HG03432 (cell line): ENCODE measurements around the gene KDM3A.

Source experiments
- ATAC-seq: cut with Tn5 transposase; IDR thresholded peaks from one replicate; pipeline ENCODE4 v1.9.1; 2021; ENCODE audit warnings: mild to moderate bottlenecking, moderate library complexity; ENCODE audit not compliant: unreplicated experiment

Gene KDM3A

DNA sequence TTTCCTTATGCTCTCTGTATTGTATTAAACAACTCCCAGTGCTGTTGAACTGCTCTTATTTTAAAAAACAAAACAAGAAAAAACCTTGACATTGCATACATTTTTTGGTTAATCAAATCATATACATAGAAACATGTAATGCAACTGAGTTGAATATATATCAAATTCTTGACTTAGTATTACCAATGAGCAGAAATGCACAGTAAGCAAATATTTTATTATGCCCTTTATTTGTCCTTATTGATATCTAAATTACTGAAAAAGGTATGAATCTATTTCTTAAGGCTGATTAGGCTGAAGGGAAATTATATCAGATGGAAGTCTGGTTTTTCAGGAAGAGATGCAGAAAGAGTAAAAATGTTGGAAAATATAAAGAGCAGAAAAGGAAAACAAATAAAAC, 6.9 kb upstream of the KDM3A start:
- no peak for ATAC-seq

DNA sequence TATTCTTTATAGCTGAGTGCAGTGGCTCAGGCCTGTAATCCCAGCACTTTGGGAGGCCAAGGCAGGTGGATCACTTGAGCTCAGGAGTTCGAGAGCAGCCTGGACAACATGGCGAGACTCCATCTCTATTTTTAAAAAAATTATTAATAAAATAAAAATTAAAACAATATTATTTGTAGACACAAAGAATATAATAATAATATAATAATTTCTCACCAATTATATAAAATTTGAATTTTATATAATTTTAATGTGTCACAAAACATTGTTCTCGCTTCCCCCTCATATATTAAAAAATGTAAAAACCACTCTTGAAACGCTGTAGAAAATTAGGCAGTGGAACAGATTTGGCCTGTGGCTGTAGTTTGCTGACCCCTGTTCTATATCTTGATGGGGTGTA, 5.6 kb upstream of the KDM3A start:
- no peak for ATAC-seq

DNA sequence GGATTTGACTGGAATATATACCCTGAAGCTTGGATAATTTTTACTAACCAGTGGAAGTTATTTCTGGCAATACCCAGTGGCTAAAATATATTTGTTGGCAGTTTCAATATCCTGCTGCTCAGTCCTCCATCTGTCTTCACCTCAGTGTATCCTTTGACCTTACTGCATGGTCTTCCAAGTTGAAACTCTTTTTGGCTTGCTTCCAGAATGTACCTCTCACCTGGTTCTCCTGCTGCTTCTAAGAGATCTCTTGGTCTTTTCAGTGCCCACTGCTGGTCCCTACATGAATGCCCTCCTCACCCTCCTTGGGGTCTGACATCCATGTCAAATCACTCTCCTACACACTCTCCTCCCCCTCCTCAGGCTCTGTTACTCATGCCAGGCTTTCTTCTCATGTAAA, 4.8 kb upstream of the KDM3A start:
- no peak for ATAC-seq

DNA sequence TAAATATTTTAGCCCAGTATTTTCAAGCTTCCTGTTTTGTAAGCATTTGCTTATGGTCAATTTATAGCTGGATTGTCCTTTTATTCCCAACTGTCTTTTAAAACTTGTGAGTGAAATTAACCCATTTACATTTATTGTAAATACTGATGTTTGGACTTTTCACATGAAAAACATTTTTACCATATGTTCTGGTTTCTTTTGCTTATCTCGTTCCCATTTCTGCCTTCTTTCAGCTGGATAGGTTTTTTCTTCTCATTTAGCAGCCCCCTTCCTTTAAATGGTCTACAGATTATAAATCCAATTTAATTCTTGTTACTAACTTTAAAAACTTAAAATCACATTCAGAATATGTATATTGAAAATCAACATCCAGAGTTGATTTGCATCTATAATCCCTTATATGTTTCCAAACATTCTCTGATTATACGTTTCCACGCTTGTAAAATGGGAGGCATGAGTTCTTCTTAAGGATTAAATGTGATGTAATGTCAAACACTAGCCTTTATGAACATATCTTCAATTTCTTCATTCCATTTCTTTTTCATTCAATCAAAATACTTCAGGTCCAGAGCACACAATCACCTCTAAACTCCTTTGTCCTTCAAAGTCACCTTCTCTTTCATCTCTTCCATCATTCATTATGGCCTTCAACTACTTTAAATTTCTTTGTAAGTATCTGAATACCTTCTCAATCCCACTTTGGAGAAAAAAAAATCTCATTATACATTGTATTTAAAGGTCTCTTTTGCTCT, 1.1 kb upstream of the KDM3A start:
- ATAC-seq = no peak

DNA sequence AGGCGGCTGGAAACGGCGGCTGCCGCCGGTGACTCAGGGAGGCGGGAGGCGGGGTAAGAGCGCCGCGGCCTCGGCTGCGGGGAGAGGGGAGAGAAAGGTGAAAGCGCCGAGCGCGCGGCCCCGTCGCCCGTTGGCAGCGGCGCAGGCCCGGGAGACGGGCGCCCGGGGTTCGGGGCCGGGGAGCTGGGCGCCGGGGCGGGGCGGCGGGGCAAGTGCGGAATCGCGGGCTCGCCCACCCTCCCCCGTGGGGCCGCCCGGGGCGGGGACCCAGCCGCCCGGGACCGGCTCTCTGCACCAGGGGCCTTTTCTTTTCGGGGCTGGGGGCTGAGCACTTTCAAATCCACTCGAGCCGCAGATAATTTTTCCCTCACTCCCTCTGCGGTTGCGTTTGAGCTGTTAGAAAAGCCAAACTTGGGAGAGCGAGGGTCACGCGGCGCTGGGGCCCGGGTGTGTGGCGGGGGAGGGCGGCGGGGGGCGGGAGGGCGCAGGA, 266 bp downstream of the KDM3A start:
- ATAC-seq = no peak

DNA sequence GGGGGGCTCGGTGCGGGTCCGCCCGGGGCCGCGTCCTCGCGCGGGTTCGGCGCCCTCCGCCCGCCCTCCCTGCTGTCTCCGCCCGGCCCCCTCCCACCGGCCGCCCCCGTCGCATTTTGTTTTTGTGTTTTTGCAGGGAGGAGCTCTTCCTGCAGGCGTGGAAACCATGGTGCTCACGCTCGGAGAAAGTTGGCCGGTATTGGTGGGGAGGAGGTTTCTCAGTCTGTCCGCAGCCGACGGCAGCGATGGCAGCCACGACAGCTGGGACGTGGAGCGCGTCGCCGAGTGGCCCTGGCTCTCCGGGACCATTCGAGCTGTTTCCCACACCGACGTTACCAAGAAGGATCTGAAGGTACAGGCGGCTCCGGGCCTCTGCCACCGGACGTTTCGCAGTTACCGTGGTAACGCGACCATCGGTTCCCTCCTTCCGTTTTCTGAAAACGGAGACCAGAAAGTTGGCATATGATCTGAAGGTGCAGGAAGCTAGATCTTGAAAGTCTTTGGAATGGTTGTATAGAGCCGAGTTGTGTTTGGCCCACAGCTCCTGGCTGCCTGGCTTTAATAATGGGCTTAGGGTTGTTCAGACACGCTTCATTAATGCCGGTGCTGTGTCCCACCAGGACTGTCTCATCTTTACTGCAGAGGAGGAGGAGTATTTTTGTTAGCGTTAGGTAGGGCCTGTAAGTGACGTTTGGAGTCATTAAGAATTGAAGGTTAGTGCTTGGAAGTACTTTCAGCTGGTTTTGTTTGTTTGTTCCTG, 891 bp downstream of the KDM3A start:
- ATAC-seq = peak; percentile 17

DNA sequence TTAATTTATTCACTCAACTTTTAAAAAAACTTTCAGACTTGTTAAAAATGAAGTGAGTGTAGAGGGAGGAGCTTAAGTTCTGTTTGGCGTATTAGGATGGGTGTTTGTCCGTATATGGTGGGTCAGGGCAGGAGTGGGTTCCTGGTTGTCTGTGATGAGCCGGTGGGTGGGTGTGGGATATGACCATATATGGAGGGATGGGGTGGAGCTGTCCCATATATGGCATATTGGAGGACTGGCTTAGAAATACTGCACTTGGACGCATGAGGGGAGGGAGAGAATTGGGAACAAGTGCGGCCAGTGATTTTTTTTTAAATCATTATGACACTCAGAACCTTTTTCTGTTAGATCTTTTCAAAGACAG, 1.5 kb downstream of the KDM3A start:
- ATAC-seq = peak; percentile 75

DNA sequence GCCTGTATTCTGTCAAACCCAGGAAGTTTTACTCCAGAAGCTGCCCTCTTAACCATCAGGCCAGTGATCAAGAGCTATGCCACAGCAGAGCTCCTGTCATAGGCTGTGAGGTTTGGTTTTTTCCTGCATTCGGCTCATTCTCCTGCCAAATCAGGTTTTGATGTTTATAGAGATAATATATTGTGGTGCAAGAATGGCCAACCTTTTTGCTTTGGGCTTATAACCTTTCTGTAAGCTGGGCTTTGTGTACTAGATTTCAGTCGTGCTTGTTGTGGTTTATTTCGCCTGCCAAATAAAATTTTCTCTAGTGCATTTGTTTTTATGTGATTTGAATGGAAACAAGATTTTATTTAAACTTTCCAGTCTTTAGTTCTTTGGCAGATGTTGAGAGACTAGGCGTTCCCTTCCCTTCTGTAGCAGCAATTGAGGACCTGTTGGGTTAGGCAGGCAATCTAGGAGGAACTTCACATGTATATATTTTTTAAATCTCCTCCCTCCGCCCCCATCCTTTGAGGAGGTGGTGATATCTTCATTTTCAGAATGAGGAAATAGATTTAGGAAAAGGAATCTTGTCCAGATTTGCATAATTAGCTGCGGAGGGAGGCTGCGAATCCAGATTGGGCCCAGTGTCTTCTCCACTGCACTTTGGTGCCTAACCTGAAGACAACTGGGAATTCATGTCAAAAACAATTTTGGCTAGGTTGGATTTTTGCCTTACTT, 2.6 kb downstream of the KDM3A start:
- ATAC-seq = no peak

DNA sequence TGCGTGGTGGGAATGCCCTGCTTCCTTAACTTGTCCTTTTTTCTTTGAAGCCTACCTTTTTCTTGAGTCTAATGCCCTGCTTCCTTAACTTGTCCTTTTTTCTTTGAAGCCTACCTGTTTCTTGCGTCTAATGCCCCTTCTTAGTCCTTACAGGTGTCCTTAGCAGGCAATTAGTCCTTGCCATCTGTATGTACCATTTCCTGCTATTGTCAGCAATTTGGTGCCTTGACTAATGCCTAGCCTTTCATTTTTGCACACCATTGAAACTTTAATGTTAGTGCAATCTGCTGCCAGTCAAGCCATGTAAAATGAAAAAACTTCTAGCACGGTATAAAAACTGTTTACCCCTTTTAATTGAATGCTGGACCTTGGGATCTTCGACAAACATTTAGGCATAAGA, 4.3 kb downstream of the KDM3A start:
- no peak for ATAC-seq

DNA sequence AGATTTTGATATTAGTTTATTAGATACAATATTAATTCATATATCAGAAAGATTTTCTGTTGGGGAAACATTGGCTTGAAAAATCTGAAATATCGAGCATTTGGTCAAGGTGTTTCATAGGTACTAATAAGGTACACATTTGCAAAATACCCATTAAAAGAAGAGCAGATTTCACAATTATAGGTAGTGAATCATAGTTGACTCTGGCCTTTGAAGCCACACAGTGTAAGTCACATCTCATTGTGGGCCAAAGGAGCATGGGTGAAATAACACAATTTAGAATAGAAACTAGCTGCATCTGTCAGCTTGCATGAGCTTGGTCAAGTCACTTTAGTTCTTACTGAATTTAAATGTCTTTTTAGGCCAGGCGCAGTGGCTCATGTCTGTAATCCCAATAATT, 4.9 kb downstream of the KDM3A start:
- ATAC-seq = no peak

DNA sequence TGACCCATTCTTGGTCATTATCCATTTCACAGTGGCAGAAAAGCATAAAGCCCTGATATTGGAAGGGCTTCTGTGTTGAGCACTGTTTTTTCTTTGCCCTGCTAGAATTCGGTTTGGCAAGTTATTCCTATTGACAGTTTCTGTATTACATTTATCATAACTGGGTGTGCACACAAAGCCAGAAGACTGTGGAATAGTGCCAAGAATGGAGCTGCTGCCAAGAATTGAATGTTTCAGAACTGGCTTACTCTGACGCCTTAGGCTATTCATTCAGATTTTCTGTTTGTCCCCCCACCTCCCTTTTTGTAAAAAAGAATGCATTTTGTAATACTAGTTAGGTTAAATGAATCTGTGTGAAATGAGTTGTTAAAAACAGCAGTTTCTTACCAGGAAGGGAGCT, 12.7 kb downstream of the KDM3A start:
- ATAC-seq = no peak

DNA sequence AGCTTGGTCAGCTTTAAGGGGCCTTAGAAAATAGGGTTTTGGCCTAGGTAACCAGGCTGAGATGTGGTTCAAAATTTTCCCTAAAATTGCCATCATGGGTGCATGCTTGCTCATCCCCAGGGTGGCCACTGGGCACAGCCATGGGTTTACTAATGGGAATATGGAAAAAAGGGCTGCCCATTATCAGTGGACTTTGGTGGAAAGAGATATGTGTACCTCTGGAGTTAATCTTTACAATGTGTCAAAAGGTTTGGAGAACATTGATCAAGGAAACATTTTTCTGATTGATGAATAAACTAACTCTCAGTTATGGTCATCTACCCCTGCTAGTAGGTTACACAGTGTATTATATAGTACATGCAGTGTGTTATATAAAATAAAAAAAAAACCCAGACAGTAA, 13.1 kb downstream of the KDM3A start:
- no peak for ATAC-seq

DNA sequence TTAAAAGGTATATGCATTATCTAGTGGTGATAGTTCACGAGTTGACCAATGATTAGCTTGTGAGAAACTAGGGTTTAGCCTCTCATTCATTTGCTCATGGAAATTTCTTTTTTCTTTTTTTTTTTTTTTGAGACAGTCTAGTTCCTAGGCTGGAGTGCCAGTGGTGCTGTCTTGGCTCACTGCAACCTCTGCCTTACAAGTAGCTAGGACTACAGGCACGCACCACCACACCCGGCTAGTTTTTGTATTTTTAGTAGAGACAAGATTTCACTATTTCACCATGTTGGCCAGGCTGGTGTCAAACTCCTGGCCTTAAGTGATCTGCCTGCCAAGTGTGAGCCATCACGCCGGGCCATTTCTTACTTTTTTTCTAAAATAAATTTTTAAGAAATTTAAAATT, 14.0 kb downstream of the KDM3A start:
- no peak for ATAC-seq

DNA sequence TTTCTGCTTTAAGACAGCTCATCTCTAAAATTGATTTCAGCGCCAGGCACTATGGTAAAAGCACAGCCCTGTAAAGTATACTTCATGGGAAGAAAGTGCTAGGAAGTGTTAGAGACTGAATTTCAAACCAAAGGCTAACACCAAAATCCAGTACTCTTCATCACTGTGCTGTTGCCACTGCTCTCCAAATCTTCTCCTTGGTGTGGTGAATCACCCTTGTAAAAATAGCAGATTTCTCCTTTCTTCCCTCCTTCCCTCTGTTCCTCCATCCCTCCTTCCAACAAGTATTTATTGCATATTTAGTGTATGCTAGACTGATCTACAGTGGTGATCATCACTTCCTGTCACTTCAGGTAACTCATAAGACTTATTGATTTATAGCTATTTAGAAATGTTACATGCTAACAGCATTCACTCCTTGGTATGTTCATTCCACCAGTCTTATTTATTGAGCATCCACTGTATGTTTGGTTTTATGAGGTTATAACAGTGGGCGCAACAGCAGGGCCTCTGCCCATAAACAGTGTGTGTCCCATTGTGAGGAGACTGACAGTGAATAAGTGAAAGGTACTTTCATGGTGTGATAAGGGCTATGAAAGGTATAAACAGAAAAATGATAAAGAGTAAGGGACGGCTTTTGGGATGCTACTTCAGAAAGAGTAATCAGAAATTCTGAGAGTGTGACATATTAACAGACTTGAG, 20.0 kb downstream of the KDM3A start:
- no peak for ATAC-seq

DNA sequence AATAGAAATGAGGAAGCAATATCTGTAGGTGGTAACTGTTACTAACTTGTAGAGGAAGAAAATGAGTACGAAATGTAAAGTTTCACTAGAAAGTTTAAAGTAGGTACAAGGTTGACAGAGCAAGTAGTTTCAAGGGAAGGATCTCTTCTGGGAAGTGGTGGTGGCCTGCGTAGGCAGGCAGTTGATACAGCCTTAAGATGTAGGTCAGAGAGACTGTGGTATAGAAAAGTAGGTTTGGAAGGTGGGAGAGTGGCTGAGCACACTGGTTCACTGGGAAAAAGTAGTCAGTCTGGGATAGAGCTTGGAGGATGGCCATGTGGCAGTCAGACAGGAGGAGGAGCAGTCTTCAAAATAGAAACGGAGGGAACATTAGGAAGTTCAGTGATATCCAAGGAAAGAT, 23.5 kb downstream of the KDM3A start:
- no peak for ATAC-seq

DNA sequence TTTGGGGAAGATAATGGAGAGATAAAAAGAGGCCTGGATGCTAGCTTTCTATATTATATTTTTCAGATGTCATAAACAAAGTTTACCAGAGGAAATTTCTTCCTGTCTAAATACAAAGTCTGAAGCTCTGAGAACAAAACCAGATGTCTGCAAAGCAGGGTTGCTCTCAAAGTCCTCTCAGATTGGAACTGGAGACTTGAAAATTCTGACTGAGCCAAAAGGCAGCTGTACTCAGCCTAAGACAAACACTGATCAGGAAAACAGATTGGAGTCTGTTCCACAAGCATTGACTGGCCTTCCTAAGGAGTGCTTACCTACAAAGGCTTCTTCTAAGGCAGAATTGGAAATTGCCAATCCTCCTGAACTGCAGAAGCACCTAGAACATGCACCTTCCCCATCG, 25.1 kb downstream of the KDM3A start:
- ATAC-seq = no peak

DNA sequence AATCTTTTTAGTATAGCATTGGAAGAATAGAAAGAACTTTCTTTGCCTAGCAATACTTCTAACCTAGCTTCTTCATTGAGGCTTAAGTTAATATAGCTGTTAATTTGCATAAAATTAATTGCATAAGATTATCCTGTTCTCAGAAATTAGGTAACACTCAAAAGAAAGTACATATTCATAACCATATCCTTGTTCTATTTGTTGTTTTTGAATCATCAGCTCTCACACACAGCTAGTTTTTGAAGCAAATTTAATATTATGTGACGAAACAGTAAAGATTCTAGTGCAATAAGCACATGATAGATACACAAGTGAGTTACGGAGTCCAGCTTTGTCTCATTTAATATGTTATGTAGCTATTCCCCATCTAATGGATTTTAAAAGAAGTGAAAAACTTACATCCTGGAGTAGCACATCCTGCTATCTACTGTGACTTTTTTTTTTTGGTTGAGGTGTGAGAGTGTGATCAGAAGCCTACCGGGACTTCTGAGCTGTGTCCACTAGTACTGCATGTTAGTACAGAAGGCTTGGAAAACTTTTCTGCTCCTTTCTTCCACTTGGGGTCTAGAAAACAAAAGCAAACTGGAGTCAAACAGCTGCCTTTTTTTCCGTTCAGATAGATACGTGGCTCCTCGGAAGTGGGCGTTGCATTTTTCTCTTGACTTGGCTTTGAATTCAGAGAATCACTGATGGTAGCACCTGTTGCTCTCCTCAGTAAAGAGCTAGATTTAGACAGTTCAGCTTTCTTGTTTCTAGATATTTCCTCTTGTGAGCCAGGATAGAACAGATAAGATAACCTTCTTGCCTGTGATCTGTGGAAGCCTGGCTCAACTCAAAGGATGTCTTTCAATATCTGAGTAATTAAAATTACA, 27.2 kb downstream of the KDM3A start:
- no peak for ATAC-seq

DNA sequence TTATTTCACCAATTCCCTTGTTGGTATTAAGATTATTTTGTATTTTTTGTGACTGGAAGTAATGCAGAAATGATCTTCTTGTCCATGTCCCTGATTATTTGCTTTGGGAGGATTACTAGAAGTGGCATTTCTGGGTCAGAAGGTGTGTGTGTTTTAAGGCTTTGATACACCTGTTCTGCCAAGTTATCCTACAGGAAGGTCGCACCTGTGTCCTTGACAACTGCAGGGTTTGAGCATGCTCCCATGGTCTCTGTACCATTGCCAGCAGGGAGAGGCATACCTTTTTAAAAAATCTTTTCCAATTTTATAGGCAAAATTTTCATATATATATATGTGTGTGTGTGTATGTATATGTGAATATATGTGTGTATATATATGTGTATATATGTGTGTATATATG, 29.7 kb downstream of the KDM3A start:
- ATAC-seq = no peak

DNA sequence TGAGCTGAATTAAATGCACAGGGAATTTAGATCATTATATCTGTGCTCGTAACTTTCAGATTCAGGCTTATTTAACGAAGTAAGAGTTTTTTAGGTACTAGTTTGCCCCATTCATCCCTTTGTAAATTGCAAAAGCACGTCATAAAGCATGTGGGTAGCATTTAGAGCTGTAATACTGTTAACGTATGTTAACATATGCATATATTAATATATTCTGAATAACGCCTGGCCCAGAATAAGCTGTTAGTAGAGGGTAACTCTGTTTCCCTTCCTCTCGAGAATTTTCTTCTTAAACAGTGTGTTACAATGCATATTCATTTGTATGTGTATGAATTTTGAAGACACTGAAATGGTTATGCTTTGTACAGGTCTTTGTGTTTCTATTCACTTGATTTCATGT, 30.5 kb downstream of the KDM3A start:
- no peak for ATAC-seq

DNA sequence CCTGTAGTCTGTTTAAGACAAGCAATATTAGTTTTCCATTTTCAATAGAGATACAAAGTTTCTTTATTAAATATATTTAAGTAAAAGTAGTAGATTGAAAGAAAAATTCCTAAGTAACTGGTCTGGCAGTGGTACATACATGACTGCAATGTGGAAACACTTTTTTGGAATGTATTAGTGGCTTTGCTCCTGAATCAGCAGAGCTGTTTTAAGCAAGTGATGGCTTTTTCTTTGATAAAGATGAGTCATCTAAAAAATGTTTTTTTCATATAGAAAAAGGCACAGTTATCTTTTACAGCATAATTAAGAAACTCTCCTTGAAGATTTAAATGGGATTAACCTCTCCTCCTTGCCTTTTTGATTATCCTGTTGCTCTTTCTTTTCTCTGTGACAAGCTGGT, 34.9 kb downstream of the KDM3A start:
- ATAC-seq = no peak
